ENCODE data around the gene TNIP2. TPM values are rescaled to one million over a fixed set of nuclear protein-coding genes. Genes with fewer than 3 reads are reported as not detected.
A peak's percentile ranks its signal among the peaks of the same experiment; 100 is the strongest.
"Not testable (repeated sequence)": the region's sequence is repeated elsewhere in the genome, so short reads cannot be mapped to it uniquely, and the experiment has no call there.

Gene TNIP2
- total and polyA plus RNA-seq, 12 donors = 12.6 to 33.7 (median 18.4) TPM

- Histone ChIP-seq H3K27me3 (no peaks in the 10 kb centered on the region), H3K27ac (peak overlapping the region in 2 of 10 donors; percentile 24 to 45), H3K9me3 (no peaks in the 10 kb centered on the region), H3K4me3 (no peak overlapping the region), H3K4me1 (peaks cover 0 to 40% (median 17%) of the 10 kb centered on the region in 9 donors), H3K36me3 (no peaks in the 10 kb centered on the region)
- intact Hi-C loops (cut with DNase I) = loop anchor here in 8 of 10 donors (5.0 to 10.0 kb wide), 7 partner anchors 48 to 278 kb away; partner anchors contain the start of gene ADD1 (in 1 of the 8)
- ATAC-seq (peak in 1 of 8 donors; percentile 15), DNase-seq (no peak)
- 71 to 84% methylated on average over 5 of the region's 5 CpGs for WGBS, 2 donors
- no peak for TF ChIP-seq CTCF (IDR thresholded peaks at IDR 0.05)
Measured at GRCh38 chr4:2767046-2767704, 11.0 kb upstream of the TNIP2 start.

- H3K27me3 ChIP-seq = no peaks in the 10 kb centered on the region
- H3K27ac ChIP-seq = no peak overlapping the region
- TF ChIP-seq CTCF (IDR thresholded peaks at IDR 0.05) = no peak
- WGBS, 2 donors = 94 to 95% methylated on average over 12 of the region's 12 CpGs
- no peaks in the 10 kb centered on the region for H3K36me3 ChIP-seq
- H3K9me3 ChIP-seq = no peaks in the 10 kb centered on the region
- no peak for ATAC-seq
- H3K4me3 ChIP-seq = no peak overlapping the region
- H3K4me1 ChIP-seq = peaks cover 0 to 33% (median 17%) of the 10 kb centered on the region in 9 donors
- intact Hi-C loops (cut with DNase I) = loop anchor here in 8 of 10 donors (2.0 to 10.0 kb wide), 9 partner anchors 47 to 279 kb away; partner anchors contain the start of genes ADD1 (in 1 of the 8), GRK4 (in 1 of the 8) and NOP14 (in 1 of the 8)
- no peak for DNase-seq
Measured at GRCh38 chr4:2765832-2766526, 9.8 kb upstream of the TNIP2 start.

GRCh38 chr4:2763511-2763967 is 7.4 kb upstream of the TNIP2 start:
- peaks cover 0 to 23% (median 17%) of the 10 kb centered on the region in 9 donors for H3K4me1 ChIP-seq
- H3K36me3 ChIP-seq = no peaks in the 10 kb centered on the region
- DNase-seq = no peak
- WGBS, 2 donors = 39 to 49% methylated on average over 23 of the region's 23 CpGs
- TF ChIP-seq CTCF (IDR thresholded peaks at IDR 0.05) = no peak
- H3K4me3 ChIP-seq = peak overlapping the region; percentile 21 to 64 (median 56)
- intact Hi-C loops (cut with DNase I) = loop anchor here in 8 of 10 donors (5.0 to 10.0 kb wide), 11 partner anchors 39 to 281 kb away; partner anchors contain the start of gene ADD1 (in 4 of the 8)
- no peaks in the 10 kb centered on the region for H3K27me3 ChIP-seq
- peak in 7 of 8 donors; percentile 1 to 43 (median 23) for ATAC-seq
- H3K9me3 ChIP-seq = no peaks in the 10 kb centered on the region
- peak overlapping the region in 9 of 10 donors; percentile 44 to 83 (median 69) for H3K27ac ChIP-seq

- H3K4me3 ChIP-seq, H3K27ac ChIP-seq, H3K9me3 ChIP-seq, DNase-seq, H3K27me3 ChIP-seq, ATAC-seq, H3K36me3 ChIP-seq: not testable (repeated sequence)
- H3K4me1 ChIP-seq = peaks cover 0 to 18% (median 10%) of the 10 kb centered on the region in 9 donors
- WGBS, 2 donors = 96 to 98% methylated on average over 34 to 41 of the region's 42 CpGs
- intact Hi-C loops (cut with DNase I) = loop anchor here in 8 of 10 donors (5.0 to 10.0 kb wide), 11 partner anchors 40 to 282 kb away; partner anchors contain the start of gene ADD1 (in 4 of the 8)
Measured at GRCh38 chr4:2762486-2763370, 6.6 kb upstream of the TNIP2 start.
